ENCODE measurements around the gene SLC6A2.

The SLC6A2 gene

DNA sequence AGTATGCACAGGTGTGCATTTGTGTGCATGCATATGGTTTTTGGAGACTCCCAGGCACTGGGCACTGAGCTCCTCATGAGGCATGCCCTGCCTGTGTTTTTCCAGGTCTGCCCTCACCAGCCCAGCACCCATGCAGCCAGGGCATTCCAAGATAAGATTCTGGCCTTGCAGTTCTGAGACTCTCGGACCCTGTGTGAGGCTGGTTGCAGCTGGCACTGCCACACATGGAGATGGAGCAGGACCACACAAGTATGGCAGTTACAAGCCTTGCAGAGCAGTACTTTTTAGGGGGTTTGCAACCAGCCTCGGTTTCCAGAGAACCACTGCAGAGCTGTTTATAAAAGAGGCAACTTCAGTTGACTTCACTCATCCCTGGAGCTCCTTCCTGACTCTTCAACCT, 10.2 kb downstream of the SLC6A2 start:
- DNase-seq (ENCODE audit: low spot score): no peak
- in situ Hi-C loops (cut with MboI; ENCODE audit: low sequenced_read_pairs, unreplicated experiment): no loop called here
- TF ChIP-seq, protein P1, sequence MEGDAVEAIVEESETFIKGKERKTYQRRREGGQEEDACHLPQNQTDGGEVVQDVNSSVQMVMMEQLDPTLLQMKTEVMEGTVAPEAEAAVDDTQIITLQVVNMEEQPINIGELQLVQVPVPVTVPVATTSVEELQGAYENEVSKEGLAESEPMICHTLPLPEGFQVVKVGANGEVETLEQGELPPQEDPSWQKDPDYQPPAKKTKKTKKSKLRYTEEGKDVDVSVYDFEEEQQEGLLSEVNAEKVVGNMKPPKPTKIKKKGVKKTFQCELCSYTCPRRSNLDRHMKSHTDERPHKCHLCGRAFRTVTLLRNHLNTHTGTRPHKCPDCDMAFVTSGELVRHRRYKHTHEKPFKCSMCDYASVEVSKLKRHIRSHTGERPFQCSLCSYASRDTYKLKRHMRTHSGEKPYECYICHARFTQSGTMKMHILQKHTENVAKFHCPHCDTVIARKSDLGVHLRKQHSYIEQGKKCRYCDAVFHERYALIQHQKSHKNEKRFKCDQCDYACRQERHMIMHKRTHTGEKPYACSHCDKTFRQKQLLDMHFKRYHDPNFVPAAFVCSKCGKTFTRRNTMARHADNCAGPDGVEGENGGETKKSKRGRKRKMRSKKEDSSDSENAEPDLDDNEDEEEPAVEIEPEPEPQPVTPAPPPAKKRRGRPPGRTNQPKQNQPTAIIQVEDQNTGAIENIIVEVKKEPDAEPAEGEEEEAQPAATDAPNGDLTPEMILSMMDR (IDR thresholded peaks at IDR 0.05; ENCODE audit: borderline replicate concordance, control extremely low read depth, extremely low read depth, insufficient read depth, missing control alignments): no peak

DNA sequence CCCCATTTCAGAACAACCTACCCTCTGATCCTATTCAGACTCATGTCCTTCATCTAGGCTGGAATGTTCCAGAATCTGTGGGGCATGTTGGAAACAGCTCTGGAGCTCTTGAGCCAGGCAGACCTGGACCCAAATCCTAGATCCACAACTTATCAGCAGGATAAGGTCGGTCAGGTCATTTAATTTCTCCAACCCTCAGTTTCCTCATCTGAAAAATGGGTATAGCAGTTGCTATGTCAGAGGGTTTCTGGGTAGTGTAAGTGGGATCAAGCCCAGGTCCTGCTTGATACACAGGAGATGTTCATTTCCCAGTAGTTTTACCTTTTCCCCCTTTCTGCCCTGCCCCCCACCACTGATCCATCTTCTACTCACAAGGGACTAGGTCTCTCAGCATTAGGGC, 12.0 kb downstream of the SLC6A2 start:
- no peak for DNase-seq (ENCODE audit: low spot score)
- in situ Hi-C loops (cut with MboI; ENCODE audit: low sequenced_read_pairs, unreplicated experiment): no loop called here
- TF ChIP-seq, protein P1 (IDR thresholded peaks at IDR 0.05; ENCODE audit: borderline replicate concordance, control extremely low read depth, extremely low read depth, insufficient read depth, missing control alignments): no peak

DNA sequence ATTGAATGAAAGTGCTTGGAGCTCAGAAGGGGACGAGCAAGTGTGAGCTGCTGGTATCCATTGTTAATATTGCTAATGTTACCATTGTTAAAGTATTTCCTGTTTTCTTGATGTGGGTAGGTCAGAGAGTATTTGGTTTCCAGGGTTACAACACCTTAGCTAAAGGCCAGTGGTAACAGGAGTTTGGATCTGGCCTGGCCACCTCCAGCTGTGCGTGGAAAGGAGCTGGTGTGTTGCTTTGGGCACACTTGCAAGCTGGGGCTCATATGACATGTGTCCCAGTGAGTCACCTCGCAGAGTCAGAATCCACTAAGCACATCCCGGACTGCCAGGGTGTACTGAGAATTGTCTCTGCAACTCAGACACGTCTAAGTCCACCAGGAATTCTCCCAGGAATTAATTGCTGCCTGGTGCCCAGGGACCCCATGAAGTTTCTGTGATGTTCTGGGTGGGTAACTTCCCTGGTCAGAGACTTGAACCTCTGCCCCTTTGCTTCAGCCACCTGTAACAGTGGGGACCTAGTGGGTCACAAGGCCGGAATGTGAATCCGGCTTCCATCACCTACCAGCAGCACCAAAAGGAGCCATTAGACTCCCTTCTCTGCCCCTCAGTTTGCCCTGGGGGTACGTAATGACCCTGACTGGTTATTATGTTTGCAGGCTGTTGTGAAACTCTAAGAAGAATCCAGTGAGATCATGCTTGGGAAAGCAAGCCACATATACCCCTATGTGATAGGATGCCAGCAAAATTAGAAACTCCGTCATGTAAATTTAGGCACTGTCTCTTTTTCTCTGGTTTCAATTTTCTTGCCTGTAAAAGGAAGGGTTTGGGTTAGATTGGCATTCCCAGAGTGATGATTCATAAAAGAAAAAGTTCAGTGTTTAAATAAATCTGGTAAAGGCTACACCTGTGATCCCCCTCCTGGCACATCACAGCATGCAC, 12.8 kb downstream of the SLC6A2 start:
- no peak for DNase-seq (ENCODE audit: low spot score)
- TF ChIP-seq, protein P1 (IDR thresholded peaks at IDR 0.05; ENCODE audit: borderline replicate concordance, control extremely low read depth, extremely low read depth, insufficient read depth, missing control alignments): no peak
- in situ Hi-C loops (cut with MboI; ENCODE audit: low sequenced_read_pairs, unreplicated experiment): no loop called here

DNA sequence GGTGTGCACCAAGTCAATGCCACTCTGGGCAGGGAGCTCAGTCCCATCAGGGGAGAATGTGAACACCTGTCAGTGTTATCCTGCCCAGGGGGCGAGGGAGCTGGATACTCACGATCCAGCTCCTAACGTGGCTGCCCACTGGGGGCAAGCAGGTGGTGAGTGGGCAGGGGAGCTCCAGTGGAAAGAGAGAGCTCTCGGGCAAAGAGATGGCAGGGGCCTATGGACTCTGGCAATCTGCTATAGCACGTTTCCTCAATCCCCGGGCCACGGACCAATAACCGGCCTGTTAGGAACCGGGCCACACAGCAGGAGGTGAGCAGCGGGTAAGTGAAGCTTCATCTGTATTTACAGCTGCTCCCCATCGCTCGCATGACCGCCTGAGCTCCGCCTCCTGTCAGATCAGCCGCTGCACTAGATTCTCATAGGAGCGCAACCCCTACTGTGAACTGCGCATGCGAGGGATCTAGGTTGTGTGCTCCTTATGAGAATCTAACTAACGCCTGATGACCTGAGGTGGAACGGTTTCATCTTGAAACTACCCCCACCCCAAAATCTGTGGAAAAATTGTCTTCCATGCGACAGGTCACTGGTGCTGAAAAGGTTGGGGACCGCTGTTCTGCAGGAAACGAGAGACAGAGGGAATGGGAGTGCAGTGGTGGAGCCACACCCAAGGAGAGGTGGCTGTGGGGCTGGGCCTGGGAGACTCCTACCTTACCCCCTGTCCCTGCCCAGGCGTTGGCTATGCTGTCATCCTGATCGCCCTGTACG, 15.6 kb downstream of the SLC6A2 start:
- in situ Hi-C loops (cut with MboI; ENCODE audit: low sequenced_read_pairs, unreplicated experiment): no loop called here

DNA sequence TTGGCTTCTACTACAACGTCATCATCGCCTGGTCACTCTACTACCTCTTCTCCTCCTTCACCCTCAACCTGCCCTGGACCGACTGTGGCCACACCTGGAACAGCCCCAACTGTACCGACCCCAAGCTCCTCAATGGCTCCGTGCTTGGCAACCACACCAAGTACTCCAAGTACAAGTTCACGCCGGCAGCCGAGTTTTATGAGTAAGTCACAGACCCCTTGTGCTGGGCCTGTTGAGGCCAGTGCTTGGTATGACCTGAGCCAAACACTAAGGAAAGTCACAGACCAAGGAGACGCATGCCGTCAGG, 16.1 kb downstream of the SLC6A2 start:
- no peak for DNase-seq (ENCODE audit: low spot score)
- in situ Hi-C loops (cut with MboI; ENCODE audit: low sequenced_read_pairs, unreplicated experiment): no loop called here
- TF ChIP-seq, protein P1 (IDR thresholded peaks at IDR 0.05; ENCODE audit: borderline replicate concordance, control extremely low read depth, extremely low read depth, insufficient read depth, missing control alignments): no peak

More for the DNA sequence above, 15.6 kb downstream of the SLC6A2 start:
- no peak for DNase-seq (ENCODE audit: low spot score)
- TF ChIP-seq, protein P1 (IDR thresholded peaks at IDR 0.05; ENCODE audit: borderline replicate concordance, control extremely low read depth, extremely low read depth, insufficient read depth, missing control alignments): no peak

DNA sequence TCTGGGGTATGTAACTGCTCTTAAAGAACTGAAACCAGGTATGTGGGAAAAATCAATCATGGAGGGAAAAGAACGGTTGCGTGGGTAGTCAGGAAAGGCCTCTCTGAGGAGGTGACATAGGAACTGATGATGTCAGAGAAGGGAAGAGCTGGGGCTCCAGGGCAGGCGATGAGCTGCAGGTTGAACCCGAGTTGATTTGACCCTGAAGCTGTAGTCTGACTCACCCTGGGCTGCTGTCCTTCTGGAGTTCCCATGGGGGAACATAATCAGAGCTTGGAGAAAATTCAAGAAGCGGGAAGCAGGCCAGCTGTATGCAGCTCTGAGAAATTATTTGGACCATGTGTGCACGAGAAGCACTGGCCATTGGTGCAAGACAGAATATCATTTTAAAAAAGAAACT, 16.7 kb downstream of the SLC6A2 start:
- in situ Hi-C loops (cut with MboI; ENCODE audit: low sequenced_read_pairs, unreplicated experiment): no loop called here
- TF ChIP-seq, protein P1 (IDR thresholded peaks at IDR 0.05; ENCODE audit: borderline replicate concordance, control extremely low read depth, extremely low read depth, insufficient read depth, missing control alignments): no peak
- no peak for DNase-seq (ENCODE audit: low spot score)

All from GM13976 (cell line).